Vagina (tissue), 2 donors: ENCODE results near the gene LIPE. TPM values are rescaled to one million over a fixed set of nuclear protein-coding genes. Genes with fewer than 3 reads are reported as not detected.

ENCODE experiments used
- DNase-seq, 2 donors: peaks; one replicate each; pipeline ENCODE4 v3.0.0-alpha.2; 2017; ENCODE audit errors: extremely low spot score in 2 of 2
- H3K27ac ChIP-seq: fragments of 200-600 bp; sonication (generic); one replicate; pipeline ENCODE4 v1.5.1; 2019
- H3K27me3 ChIP-seq: fragments of 200-600 bp; sonication (generic); one replicate; pipeline ENCODE4 v1.5.1; 2019
- H3K36me3 ChIP-seq, 2 donors: fragments of 200-600 bp; sonication (generic); one replicate each; pipeline ENCODE4 v1.5.1; 2017 to 2019
- H3K4me1 ChIP-seq: fragments of 200-600 bp; sonication (generic); one replicate; pipeline ENCODE4 v1.5.1; 2019
- H3K4me3 ChIP-seq, 2 donors: fragments of 200-600 bp; sonication (generic); 1 replicate in 1 of 2; 2 replicates in 1 of 2; pipeline ENCODE4 v1.5.1; 2016 to 2019
- H3K9me3 ChIP-seq: fragments of 200-600 bp; sonication (generic); one replicate; pipeline ENCODE4 v1.5.1; 2019
- POLR2A ChIP-seq, 2 donors: fragments of 450-650 bp; IDR thresholded peaks; one replicate each; pipeline ENCODE4 v1.6.1; 2017; ENCODE audit warnings: antibody characterized with exemption in 2 of 2, mild to moderate bottlenecking in 2 of 2, moderate library complexity in 2 of 2
- POLR2AphosphoS5 ChIP-seq, 2 donors: sonication (generic); formaldehyde crosslinking; IDR thresholded peaks; one replicate each; pipeline ENCODE4 v1.9.0; 2017; ENCODE audit warnings: antibody characterized with exemption in 2 of 2, mild to moderate bottlenecking in 2 of 2, low read depth in 1 of 2; ENCODE audit not compliant: insufficient read depth in 1 of 2
- intact Hi-C: fragments of 100-400 bp; cut with DNase I; formaldehyde crosslinking; loops from one replicate; pipeline ENCODE4 v1.15.1; 2023
- total RNA-seq: library from RNA; depleted of rRNA; stranded (reverse); fragments of >200 nt; gene quantifications from one replicate; pipeline ENCODE4 v1.2.3, GENCODE V29; 2016
- TF ChIP-seq, protein P1 (sequence below), 3 experiments: fragments of 450-650 bp in 2 of 3; fragments of 200-600 bp in 1 of 3; sonication (generic) in 1 of 3; IDR thresholded peaks; one replicate each; pipeline ENCODE4 v1.5.1; 2017 to 2019; ENCODE audit warnings: antibody characterized with exemption in 3 of 3, mild to moderate bottlenecking in 2 of 3, moderate library complexity in 2 of 3

LIPE gene
- total RNA-seq, 1 donor from 2014 or later = 102 TPM

DNA sequence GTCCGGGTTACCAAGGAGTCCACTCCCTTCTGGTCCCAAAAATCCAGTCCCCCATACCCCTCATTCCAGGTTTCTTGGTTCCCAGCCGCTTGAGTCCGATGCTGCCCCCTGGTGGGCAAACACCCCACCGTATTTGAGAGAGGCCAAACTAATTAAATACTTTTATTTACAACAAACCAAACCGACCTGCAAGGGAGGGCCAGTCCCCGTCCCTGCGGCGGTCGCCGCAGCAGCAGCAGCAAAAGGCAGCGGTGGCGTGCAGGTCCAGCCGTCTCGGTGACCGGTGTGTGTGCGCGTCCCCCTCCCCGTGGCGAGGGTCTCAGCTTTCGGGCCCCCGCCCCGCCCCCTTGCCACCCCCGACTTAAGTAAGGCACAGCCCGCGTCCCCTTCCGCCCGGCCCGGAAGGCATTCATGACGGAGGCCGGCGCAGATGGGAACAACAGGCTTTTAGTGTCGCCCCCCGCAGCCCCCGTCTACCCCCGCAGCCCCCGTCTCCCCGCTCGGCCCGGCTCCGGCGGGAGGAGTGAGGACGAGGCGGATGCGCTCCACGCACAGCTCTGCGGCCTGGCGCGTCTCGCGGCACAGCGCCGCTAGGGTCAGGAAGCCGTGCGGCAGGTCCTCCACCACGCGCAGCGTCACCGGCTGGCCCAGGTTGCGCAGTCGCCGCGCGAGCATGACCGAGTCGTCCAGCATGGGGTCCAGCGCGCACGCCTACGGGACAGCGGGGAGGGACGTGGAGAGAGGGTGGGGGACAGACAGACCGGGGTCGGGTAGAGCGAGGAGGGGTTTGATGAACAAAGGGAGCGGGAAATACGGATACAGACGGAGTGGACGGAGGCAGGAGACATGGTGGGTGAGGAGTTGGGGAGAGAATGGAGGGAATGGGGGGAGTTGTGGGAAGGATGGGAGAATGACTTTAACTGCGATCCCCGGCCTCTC is 25.6 kb downstream of the LIPE start:
- intact Hi-C loops = no loop called here
- Histone ChIP-seq H3K4me3 (peak overlapping the region; percentile 60 to 65), H3K4me1 (peaks cover 35% of the 10 kb centered on the region), H3K27ac (peak overlapping the region; percentile 73), H3K9me3 (no peaks in the 10 kb centered on the region), H3K27me3 (no peaks in the 10 kb centered on the region), H3K36me3 (no peaks in the 10 kb centered on the region)
- TF ChIP-seq, protein P1, sequence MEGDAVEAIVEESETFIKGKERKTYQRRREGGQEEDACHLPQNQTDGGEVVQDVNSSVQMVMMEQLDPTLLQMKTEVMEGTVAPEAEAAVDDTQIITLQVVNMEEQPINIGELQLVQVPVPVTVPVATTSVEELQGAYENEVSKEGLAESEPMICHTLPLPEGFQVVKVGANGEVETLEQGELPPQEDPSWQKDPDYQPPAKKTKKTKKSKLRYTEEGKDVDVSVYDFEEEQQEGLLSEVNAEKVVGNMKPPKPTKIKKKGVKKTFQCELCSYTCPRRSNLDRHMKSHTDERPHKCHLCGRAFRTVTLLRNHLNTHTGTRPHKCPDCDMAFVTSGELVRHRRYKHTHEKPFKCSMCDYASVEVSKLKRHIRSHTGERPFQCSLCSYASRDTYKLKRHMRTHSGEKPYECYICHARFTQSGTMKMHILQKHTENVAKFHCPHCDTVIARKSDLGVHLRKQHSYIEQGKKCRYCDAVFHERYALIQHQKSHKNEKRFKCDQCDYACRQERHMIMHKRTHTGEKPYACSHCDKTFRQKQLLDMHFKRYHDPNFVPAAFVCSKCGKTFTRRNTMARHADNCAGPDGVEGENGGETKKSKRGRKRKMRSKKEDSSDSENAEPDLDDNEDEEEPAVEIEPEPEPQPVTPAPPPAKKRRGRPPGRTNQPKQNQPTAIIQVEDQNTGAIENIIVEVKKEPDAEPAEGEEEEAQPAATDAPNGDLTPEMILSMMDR (IDR thresholded peaks at IDR 0.05) = peak; percentile 48 to 92 (median 68)
- TF ChIP-seq POLR2AphosphoS5 (IDR thresholded peaks at IDR 0.05; ENCODE audit: insufficient read depth in 1 of 2, low read depth in 1 of 2) = peak in 1 of 2 donors; percentile 26
- no peak for TF ChIP-seq POLR2A (IDR thresholded peaks at IDR 0.05)
- DNase-seq = no peak

DNA sequence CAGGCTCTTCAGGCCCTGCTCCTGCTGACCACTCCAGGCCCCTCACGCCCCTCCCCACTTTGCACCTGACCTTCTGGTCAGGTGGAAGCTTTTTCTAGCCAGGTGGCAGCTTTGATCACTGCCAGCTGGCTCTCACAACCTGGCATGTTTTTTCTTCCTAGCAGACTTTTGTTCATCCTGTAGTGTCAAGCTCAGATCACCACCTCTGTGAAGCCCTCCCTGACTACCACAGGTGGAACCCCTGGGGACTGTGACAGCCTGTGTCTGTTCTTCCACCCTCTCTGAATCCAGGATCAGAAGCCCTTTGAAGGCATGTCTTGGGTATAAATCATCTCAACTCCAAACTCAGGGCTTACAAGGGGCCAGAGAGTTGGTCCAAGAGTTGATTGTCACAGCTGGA is 26.8 kb downstream of the LIPE start:
- H3K27ac ChIP-seq = no peak overlapping the region
- H3K4me1 ChIP-seq = peaks cover 43% of the 10 kb centered on the region
- TF ChIP-seq, protein P1 (IDR thresholded peaks at IDR 0.05) = no peak
- no peak for TF ChIP-seq POLR2AphosphoS5 (IDR thresholded peaks at IDR 0.05; ENCODE audit: insufficient read depth in 1 of 2, low read depth in 1 of 2)
- no peak for TF ChIP-seq POLR2A (IDR thresholded peaks at IDR 0.05)
- no peaks in the 10 kb centered on the region for H3K9me3 ChIP-seq
- no peak for DNase-seq
- H3K27me3 ChIP-seq = no peaks in the 10 kb centered on the region
- intact Hi-C loops = no loop called here
- H3K4me3 ChIP-seq = no peak overlapping the region
- H3K36me3 ChIP-seq = no peaks in the 10 kb centered on the region

DNA sequence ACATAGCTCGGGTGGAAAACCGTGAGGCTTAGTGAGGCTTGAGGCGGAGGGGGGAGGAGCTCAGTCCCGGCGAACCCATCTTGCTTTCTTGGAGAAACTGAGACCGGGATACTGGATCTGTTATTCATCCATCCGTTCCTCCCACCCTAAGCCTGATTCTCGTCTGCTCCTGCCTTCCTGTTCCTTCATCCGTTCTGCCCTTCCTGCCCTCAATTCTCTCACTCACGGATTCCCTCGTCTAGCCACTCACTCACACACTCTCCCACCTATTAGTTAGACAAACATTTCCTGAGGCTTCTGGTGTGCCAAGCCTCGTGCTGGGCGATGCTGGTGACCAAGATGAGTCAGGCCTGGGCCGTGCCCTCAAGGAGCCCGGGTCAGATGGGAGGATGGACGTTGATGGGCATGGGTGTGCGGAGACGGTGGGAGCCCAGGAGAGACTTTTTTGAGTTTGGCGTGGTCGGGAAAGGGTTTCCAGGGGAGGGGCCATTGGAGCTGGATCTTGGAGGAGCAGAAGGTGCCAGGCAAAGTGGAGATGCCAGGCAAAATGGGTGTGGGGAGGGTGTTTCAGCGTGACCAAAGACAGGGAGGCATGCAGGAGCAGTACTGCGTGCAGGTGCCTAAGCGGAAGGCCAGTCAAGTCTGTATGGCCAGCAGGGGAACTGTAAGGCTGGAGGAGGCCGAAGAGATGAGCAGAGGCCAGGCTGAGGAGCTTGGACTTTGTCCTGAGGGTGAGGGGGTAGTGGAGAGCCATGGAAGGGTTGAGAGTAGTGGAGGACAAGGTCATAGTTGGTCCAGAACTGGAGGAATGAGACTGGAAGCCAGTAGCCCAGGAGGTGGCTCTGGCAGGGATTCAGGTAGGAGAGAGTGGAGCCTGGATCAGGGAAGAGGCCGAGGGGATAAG is 29.7 kb downstream of the LIPE start:
- no peaks in the 10 kb centered on the region for H3K36me3 ChIP-seq
- H3K27me3 ChIP-seq = no peaks in the 10 kb centered on the region
- H3K27ac ChIP-seq = peak overlapping the region; percentile 89
- intact Hi-C loops = loop anchor here (5.0 kb wide), 1 partner anchor 70 kb away; the partner anchor contains the start of gene MEGF8
- peaks cover 42% of the 10 kb centered on the region for H3K4me1 ChIP-seq
- no peaks in the 10 kb centered on the region for H3K9me3 ChIP-seq
- DNase-seq = no peak
- TF ChIP-seq, protein P1 (IDR thresholded peaks at IDR 0.05) = no peak
- TF ChIP-seq POLR2A (IDR thresholded peaks at IDR 0.05) = no peak
- TF ChIP-seq POLR2AphosphoS5 (IDR thresholded peaks at IDR 0.05; ENCODE audit: insufficient read depth in 1 of 2, low read depth in 1 of 2) = no peak
- H3K4me3 ChIP-seq = peak overlapping the region; percentile 50 to 58

DNA sequence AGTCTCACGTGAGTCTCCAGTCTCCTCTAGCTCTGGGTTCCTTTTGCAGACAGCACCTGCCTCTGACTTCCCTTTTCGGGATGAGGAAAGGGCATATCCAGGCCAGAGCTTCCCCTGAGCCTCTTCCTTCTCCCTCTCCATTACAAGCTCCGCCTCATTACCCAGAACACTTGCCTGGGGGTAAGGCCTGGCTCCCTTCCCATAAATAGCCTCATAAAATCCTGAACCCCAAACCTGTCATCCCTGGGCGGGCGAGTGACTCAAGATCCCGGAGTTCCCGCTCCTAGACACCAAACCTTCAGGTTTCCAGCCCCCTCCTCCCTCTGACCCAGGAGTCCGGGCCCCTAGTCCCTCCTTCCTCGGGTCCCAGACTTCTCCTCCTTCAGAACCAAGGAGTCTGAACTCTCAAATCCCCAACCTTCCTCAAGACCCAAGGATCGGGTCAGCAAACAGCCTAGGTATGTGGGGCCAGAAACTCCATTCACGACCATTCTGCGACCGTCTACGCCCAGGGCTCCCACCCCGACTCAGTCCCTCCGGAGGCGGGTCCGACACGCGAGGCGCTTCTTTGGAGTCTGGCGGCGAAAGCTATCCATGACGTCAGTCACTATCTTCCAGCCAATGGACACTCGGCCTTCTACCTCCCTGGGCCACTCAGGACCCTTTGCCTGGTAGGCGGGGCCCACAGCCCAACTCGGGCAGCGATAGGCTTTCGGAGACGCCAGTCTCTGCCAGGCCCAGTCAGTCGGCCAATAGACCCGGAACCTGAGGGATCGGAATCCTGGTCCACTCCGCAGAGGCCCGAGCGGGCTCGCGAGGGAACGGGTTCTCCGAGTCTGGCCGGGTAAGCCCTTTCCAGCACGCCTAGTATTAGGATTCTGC is 30.6 kb downstream of the LIPE start:
- peaks cover 33% of the 10 kb centered on the region for H3K4me1 ChIP-seq
- intact Hi-C loops = loop anchor here (5.0 kb wide), 1 partner anchor 69 kb away; the partner anchor contains the start of gene MEGF8
- no peaks in the 10 kb centered on the region for H3K36me3 ChIP-seq
- DNase-seq = peak in 1 of 2 donors; percentile 99
- peak overlapping the region; percentile 50 to 58 for H3K4me3 ChIP-seq
- TF ChIP-seq POLR2AphosphoS5 (IDR thresholded peaks at IDR 0.05; ENCODE audit: insufficient read depth in 1 of 2, low read depth in 1 of 2) (peak; percentile 89 to 97), POLR2A (IDR thresholded peaks at IDR 0.05) (peak in 1 of 2 donors; percentile 75)
- TF ChIP-seq, protein P1 (IDR thresholded peaks at IDR 0.05) = no peak
- H3K27me3 ChIP-seq = no peaks in the 10 kb centered on the region
- no peaks in the 10 kb centered on the region for H3K9me3 ChIP-seq
- peak overlapping the region; percentile 89 for H3K27ac ChIP-seq
